ENCODE data around the gene MSMB.
A peak's percentile ranks its signal among the peaks of the same experiment; 100 is the strongest.
"Not testable (repeated sequence)": the region's sequence is repeated elsewhere in the genome, so short reads cannot be mapped to it uniquely, and the experiment has no call there.

The MSMB gene

DNA sequence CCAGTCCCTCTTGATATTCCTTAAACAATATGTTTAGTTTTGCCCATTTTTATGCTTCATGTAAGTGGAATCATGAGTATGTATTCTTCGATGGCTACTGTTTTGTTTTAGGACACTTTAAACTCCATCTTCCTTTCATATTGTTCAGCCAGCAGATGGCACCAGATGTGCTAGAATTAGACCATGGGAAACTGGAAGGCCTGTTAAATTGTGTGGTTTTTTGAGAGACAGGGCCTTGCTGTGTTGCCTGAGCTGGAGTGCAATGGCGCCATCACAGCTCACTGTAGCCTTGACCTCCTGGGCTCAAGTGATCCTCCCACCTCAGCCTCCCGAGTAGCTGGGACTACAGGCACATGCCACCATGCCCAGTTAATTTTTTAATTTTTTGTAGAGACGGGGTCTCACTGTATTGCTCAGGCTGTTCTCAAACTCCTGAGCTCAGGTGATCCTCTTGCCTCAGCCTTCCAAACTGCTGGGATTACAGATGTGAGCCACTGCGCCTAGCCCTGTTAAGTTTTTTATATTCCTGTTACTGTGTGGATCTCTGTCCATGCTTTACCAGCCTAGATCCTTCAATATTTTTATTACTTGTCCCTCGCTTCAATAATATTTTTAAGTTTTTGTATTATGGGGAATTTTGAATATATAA lies 62.4 kb downstream of the MSMB start:
- not testable (repeated sequence) for H3K9me3 Mint-ChIP-seq; H3K4me3 Mint-ChIP-seq; H3K27me3 Mint-ChIP-seq (ENCODE audit: low read depth, poor library complexity); H3K4me1 Mint-ChIP-seq
- TF ChIP-seq, protein P1, sequence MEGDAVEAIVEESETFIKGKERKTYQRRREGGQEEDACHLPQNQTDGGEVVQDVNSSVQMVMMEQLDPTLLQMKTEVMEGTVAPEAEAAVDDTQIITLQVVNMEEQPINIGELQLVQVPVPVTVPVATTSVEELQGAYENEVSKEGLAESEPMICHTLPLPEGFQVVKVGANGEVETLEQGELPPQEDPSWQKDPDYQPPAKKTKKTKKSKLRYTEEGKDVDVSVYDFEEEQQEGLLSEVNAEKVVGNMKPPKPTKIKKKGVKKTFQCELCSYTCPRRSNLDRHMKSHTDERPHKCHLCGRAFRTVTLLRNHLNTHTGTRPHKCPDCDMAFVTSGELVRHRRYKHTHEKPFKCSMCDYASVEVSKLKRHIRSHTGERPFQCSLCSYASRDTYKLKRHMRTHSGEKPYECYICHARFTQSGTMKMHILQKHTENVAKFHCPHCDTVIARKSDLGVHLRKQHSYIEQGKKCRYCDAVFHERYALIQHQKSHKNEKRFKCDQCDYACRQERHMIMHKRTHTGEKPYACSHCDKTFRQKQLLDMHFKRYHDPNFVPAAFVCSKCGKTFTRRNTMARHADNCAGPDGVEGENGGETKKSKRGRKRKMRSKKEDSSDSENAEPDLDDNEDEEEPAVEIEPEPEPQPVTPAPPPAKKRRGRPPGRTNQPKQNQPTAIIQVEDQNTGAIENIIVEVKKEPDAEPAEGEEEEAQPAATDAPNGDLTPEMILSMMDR (IDR thresholded peaks at IDR 0.05), result peak; percentile 33
- H3K36me3 Mint-ChIP-seq (ENCODE audit: low read depth), result peaks cover 23% of the 10 kb centered on the region
- peak; percentile 21 for DNase-seq
- H3K27ac Mint-ChIP-seq, result peak overlapping the region; percentile 34
